NCI-H1092 treated with DMSO at 0.1 percent for 48 hours (cell line): Measurements from ENCODE around the gene ZNF502.

Experiments
- DNase-seq: peaks from one replicate; lab custom pipeline; 2025; lab: John Stamatoyannopoulos, UW

Gene ZNF502

GRCh38 chr3:44771424-44772098, 59.1 kb downstream of the ZNF502 start:
- no peak for DNase-seq

- DNase-seq: no peak
Observed at GRCh38 chr3:44772099-44772442, 59.6 kb downstream of the ZNF502 start.
